Stimulated activated CD8-positive, alpha-beta memory T cell treated with anti-CD3 and anti-CD28 coated beads, Interleukin-7, amount 100 ng/mL, for 1 hour (primary cell): Measurements from ENCODE around the gene ARHGAP12.

ENCODE experiments used
- DNase-seq, 2 donors: peaks; one replicate each; pipeline ENCODE4 v3.0.0-alpha.2; 2020; ENCODE audit warnings: low read depth in 2 of 2

ARHGAP12 gene

GRCh38 chr10:31884386-31884785, 44.2 kb downstream of the ARHGAP12 start:
- no peak for DNase-seq

GRCh38 chr10:31883397-31883796, 45.2 kb downstream of the ARHGAP12 start:
- DNase-seq = no peak

DNA sequence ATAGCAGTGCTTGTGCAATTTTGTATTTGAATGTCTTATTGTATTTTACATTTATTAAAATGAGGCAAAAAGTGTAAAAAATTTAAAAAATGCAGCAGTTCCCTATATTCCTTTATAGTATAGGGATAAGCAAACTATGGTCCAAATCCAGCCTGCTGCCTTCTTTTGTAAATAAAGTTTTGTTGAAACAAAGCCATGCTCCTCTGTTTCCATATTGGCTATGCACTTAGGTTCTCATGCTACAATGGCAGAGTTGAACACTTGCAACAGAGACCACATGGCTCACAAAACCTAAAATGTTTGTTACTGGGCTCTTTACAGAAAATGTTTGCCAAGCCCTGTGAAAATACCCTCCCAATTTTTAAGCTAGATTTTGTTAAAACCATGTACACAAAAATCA, 50.1 kb downstream of the ARHGAP12 start:
- no peak for DNase-seq

DNA sequence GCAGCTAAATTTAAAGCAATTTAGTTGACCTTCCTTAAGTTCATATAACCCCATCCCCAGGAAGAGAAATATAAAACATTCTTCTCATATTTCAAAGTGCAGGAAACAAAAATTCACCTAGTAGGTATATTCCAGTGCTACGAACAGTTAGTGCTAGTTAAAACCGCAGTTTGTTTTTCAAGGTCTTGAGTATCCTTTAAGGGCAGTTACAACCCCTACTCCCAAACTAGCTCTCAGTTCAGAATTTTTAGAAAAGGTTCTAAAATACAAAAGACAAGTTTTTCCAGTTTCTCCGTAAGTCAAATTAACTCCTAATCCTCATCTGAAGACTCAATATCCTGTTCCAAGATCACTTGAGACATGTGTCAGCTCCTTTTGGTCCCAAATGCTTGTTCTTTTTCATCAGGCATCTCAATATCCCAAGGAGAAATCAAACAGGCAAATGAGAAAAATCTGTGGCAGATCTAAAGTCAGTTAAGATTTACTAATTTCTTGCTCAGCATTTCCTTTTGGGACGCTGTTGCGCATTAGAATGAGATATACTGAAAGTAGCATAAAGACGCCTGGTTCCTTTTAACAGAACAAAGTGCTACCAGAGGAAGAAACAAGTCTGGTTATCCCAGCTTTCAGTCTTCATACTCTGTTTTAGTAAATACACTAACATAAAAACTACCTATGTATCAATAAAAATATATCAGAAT, 51.8 kb downstream of the ARHGAP12 start:
- no peak for DNase-seq

GRCh38 chr10:31875608-31876007, 53.0 kb downstream of the ARHGAP12 start:
- no peak for DNase-seq

- DNase-seq = no peak
These were observed 54.9 kb downstream of the ARHGAP12 start for GRCh38 chr10:31873724-31874123.

DNA sequence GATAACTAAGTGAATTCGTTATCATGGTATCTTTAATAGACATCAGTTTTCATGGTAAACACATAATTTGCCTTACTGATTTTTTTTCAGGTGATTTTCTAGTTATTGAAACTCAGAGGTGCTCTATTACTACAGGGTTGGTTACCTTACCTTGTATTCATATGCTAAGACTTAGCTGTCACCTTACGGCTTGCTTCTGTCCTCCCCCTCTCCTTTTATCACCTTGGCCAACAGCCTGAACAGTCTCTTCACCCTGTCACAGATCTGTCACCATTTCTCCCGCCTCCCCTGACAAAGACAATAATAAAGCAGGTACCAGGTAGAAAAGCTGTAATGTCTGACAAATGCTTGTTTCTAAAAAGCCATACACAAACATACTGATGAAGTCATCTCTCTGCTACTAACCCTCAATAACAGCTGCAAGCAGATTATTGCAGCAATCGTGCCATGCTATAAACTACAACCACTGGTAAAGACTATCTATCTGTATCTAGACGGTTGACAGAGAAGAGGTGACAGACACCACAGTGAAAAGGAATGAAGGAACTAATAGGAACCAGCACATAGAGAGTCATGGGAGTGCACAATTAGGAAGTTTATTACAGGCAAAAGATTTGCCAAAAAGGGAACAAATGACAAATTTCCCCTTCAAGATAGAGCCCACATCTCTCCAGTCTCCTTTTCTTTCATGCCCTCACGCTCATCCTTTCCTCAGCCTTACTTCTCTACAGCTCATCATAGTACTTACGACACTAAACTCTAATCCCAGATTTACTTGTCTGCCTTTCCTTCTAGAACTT, 57.2 kb downstream of the ARHGAP12 start:
- DNase-seq = no peak

DNA sequence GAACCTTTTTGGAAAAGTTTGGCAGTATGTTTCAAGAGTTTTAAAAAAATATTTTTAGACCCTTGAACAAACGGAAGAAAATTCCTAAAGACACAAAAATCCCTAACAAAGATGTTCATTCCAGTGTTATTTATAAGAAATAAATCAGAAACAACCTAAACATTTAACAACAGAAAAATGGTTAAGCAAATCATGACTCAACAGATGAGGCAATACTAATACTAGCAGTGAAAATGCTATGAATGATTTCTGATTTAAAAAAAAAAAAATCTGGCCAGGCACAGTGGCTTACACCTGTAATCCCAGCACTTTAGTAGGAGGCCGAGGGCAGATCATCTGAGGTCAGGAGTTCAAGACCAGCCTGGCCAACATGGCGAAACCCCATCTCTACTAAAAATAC, 61.0 kb downstream of the ARHGAP12 start:
- DNase-seq = no peak

- DNase-seq = no peak
These were observed 62.4 kb downstream of the ARHGAP12 start for GRCh38 chr10:31866118-31866670.

- DNase-seq = no peak
These were observed 63.7 kb downstream of the ARHGAP12 start for GRCh38 chr10:31864834-31865518.

DNA sequence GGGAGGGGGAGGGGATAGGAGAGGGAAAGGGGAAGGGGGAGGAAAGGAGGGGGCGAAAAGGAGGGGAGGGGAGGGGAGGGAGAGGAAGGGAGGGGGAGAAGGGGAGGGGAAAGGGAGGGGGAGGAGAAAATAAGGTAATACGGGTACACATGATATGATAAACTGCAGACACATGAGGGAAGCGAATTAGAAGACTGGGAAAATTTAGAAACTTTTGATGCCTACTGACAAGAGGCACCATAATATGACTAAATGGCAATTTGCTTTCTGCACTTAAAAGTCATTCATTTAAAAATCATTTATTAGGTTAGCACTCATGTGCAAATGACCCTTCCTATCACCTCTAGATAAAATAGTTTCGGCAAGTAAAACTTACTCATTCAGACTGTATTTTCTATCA, 73.6 kb downstream of the ARHGAP12 start:
- no peak for DNase-seq

GRCh38 chr10:31853629-31854028, 75.0 kb downstream of the ARHGAP12 start:
- no peak for DNase-seq

DNA sequence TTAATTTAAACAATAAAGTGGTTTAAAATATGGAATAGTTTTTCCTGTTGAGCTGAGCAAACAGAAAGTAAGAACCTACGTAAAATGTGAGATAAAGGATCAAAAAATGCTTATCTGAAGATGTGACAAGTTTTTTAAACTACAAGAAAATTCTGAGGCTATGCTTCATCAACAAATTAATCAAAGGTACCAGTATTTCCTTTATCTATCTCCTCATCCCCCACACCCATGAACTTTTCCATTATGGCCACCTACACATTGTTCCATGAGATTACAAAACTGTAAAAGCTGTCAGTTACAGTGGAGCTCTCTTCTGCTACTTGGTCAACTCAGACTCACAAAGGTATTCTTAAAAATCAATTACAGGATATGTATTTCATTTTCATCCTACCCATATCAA, 77.4 kb downstream of the ARHGAP12 start:
- DNase-seq = no peak

DNA sequence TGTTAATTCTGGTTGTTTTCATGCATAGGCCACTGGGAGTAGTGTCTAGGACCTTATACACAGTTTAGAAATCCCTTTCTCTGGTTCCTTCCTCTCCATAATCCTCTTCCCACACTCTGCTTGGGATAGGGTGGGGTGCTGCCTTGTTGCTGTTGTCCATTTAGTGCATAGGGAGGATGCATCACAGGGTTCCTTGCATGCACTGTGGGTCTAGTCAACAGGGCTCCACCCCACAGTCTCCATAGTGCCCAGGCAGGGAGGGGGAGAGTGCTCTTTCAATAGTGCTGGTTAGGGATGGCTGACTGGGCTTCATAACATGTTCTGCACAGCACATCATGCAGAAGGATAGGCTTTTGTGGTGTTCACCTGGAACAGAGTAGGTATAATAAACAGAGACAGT, 81.1 kb downstream of the ARHGAP12 start:
- DNase-seq = no peak

GRCh38 chr10:31838709-31839108, 89.9 kb downstream of the ARHGAP12 start:
- DNase-seq = no peak

GRCh38 chr10:31838065-31838464, 90.6 kb downstream of the ARHGAP12 start:
- DNase-seq = no peak

DNA sequence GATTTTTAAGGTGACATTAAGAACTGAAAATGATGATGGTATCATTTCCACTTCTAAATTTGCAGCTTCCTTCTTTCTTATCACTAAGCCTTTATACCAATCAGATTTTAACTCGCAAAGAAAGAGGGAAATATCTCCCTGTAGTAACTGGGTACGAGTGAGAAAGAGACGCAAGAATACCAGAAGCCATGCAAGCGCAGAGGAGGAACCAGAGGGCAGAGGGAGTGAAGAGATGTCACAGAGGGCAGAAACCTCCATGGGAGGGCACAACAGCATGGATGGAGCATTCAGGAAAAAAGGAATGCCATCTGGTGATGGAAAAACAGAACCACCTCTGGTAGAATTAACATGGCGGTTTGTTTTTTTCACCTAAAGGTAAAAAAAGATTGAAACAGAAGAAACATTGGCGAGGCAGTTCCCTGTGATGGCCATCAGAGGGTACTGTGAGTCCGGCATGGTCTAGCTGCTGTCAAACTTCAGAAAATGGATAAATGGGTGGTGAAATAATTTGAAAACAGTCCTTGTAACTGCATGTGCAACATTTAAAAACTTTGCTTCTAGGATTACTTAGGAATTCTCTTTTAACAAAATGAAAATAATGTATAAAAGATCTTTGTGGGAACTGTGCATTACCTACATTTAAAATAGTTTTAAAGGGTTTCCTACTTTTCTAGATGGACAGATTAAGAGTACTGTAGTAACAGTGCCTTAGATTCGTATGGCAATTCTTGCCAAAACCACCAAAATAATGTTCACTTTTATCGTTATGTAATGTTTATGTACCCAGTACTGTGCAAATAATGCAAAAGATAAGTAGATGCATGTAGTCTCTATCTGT, 91.8 kb downstream of the ARHGAP12 start:
- no peak for DNase-seq

DNA sequence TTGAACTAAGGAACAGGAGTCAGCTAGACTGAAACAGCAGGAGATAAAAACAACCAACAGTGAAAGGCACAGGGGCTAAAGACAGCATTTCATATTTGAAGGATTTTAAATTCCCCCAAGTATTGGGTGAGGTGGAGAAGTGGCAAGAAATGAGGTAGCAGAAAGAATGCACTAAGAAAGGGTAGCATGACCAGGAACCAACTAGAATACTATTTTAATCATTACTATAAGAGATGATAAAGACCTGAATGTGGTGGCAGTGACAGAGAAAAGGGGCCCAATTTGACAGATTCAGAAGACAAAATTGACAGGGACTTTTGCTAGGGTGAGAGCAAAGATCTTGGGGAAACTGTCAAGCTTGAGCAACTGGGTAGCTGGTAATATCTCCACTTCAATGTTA, 94.9 kb downstream of the ARHGAP12 start:
- no peak for DNase-seq

GRCh38 chr10:31832261-31832660, 96.4 kb downstream of the ARHGAP12 start:
- DNase-seq = no peak

GRCh38 chr10:31830887-31831286, 97.7 kb downstream of the ARHGAP12 start:
- no peak for DNase-seq

DNA sequence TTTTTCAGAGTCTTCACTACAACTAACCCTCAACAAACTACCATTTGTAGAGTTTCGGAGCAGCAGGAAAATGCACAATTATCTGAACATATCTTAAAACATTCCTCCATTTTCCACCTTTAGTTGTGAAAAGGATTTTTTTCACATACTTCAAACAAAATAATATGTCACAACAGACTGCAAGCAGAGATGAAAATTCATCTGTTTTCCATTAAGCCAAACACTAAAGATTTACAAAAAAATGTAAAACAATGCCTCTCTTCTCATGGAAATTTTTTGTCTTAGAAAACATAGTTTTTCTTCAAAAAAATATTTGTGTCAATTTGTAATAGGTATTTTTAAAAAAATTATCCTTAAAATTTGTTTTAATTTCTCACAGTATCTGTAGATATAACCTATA, 98.9 kb downstream of the ARHGAP12 start:
- no peak for DNase-seq

GRCh38 chr10:31823358-31823757, 105.3 kb downstream of the ARHGAP12 start:
- DNase-seq = no peak
